SK-N-SH treated with all-trans-retinoic acid at 6 μM for 48 hours (cell line): ENCODE measurements around the gene PZP.

Source experiments
- ARNTL ChIP-seq: fragments of 450-650 bp; formaldehyde crosslinking; IDR thresholded peaks from 2 replicates; pipeline ENCODE4 v1.5.0; 2020; ENCODE audit warnings: low read depth, mild to moderate bottlenecking, moderate library complexity, borderline replicate concordance
- BACH2 ChIP-seq: fragments of 250-450 bp; sonication (Bioruptor Pico); IDR thresholded peaks from 2 replicates; pipeline ENCODE4 v1.9.0; 2021; ENCODE audit warnings: mild to moderate bottlenecking, borderline replicate concordance
- CSDC2 ChIP-seq: fragments of 250-450 bp; sonication (Bioruptor Pico); IDR thresholded peaks from 2 replicates; pipeline ENCODE4 v1.5.0; 2020; ENCODE audit warnings: mild to moderate bottlenecking, moderate library complexity
- GLIS3 ChIP-seq: fragments of 250-450 bp; sonication (Bioruptor Pico); IDR thresholded peaks from 2 replicates; pipeline ENCODE4 v1.5.0; 2020; ENCODE audit warnings: mild to moderate bottlenecking, moderate library complexity
- PPARA ChIP-seq: fragments of 250-450 bp; sonication (Bioruptor Pico); IDR thresholded peaks from 2 replicates; pipeline ENCODE4 v1.5.0; 2020; ENCODE audit warnings: mild to moderate bottlenecking, borderline replicate concordance
- RARB ChIP-seq: fragments of 250-450 bp; sonication (Bioruptor Pico); IDR thresholded peaks from 2 replicates; pipeline ENCODE4 v1.8.0; 2021; ENCODE audit warnings: mild to moderate bottlenecking, moderate library complexity
- SNAI2 ChIP-seq: fragments of 250-450 bp; sonication (Bioruptor Pico); IDR thresholded peaks from 2 replicates; pipeline ENCODE4 v1.5.0; 2020; ENCODE audit warnings: mild to moderate bottlenecking, moderate library complexity
- ZC3H10 ChIP-seq: fragments of 250-450 bp; sonication (Bioruptor Pico); IDR thresholded peaks from 2 replicates; pipeline ENCODE4 v1.5.1; 2021; ENCODE audit warnings: mild to moderate bottlenecking, moderate library complexity
- ZFP30 ChIP-seq: fragments of 450-650 bp; formaldehyde crosslinking; IDR thresholded peaks from 2 replicates; pipeline ENCODE4 v1.5.0; 2022; ENCODE audit warnings: mild to moderate bottlenecking, moderate library complexity
- ZNF565 ChIP-seq: fragments of 450-650 bp; formaldehyde crosslinking; conservative IDR thresholded peaks from 2 replicates; pipeline ENCODE4 v1.5.0; 2020; ENCODE audit warnings: low read depth, mild to moderate bottlenecking, moderate library complexity
- ZNF70 ChIP-seq: fragments of 450-650 bp; formaldehyde crosslinking; IDR thresholded peaks from 2 replicates; pipeline ENCODE4 v1.5.0; 2020; ENCODE audit warnings: mild to moderate bottlenecking, moderate library complexity
- TF ChIP-seq, protein P1 (sequence below): fragments of 250-450 bp; sonication (Bioruptor Pico); IDR thresholded peaks from 2 replicates; pipeline ENCODE4 v1.8.0; 2021; ENCODE audit warnings: low read depth, mild to moderate bottlenecking, moderate library complexity, borderline replicate concordance
- TF ChIP-seq, protein P2 (sequence below): fragments of 250-450 bp; sonication (Bioruptor Pico); IDR thresholded peaks from 2 replicates; pipeline ENCODE4 v1.5.1; 2020; ENCODE audit warnings: low read depth, mild to moderate bottlenecking, moderate library complexity
- TF ChIP-seq, protein P3 (sequence below): fragments of 250-450 bp; sonication (Bioruptor Pico); IDR thresholded peaks from 2 replicates; pipeline ENCODE4 v1.8.0; 2020; ENCODE audit warnings: mild to moderate bottlenecking, moderate library complexity, borderline replicate concordance

DNA sequence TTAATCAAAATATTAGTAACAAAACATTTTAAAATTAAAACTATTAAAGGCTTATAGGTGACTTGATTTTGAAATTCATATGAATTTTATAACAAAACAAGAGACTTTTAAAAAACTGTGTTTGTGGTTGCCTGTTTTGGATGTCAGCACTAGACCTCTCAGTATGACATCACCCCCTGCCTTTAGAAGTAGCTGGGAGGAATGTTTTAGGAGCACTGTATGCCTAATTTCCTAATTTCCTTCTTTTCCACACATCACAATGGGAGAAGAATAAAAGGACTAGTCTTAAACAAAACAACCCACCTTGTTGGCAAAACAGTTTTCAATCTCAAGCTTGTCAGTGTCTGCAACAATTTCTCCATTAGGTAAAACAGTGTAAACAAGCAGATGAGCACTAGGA is 48.1 kb upstream of the PZP start:
- TF ChIP-seq ZNF565 (no peak), PPARA (CRISPR knock-in tag) (no peak), GLIS3 (CRISPR knock-in tag) (no peak), BACH2 (CRISPR knock-in tag) (no peak), CSDC2 (CRISPR knock-in tag) (no peak), RARB (CRISPR knock-in tag) (no peak), SNAI2 (no peak), ZC3H10 (no peak), ZNF70 (CRISPR knock-in tag) (no peak), ARNTL (no peak), ZFP30 (no peak)
- TF ChIP-seq, protein P1, sequence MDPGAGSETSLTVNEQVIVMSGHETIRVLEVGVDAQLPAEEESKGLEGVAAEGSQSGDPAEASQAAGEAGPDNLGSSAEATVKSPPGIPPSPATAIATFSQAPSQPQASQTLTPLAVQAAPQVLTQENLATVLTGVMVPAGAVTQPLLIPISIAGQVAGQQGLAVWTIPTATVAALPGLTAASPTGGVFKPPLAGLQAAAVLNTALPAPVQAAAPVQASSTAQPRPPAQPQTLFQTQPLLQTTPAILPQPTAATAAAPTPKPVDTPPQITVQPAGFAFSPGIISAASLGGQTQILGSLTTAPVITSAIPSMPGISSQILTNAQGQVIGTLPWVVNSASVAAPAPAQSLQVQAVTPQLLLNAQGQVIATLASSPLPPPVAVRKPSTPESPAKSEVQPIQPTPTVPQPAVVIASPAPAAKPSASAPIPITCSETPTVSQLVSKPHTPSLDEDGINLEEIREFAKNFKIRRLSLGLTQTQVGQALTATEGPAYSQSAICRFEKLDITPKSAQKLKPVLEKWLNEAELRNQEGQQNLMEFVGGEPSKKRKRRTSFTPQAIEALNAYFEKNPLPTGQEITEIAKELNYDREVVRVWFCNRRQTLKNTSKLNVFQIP (CRISPR knock-in tag) = no peak
- TF ChIP-seq, protein P2, sequence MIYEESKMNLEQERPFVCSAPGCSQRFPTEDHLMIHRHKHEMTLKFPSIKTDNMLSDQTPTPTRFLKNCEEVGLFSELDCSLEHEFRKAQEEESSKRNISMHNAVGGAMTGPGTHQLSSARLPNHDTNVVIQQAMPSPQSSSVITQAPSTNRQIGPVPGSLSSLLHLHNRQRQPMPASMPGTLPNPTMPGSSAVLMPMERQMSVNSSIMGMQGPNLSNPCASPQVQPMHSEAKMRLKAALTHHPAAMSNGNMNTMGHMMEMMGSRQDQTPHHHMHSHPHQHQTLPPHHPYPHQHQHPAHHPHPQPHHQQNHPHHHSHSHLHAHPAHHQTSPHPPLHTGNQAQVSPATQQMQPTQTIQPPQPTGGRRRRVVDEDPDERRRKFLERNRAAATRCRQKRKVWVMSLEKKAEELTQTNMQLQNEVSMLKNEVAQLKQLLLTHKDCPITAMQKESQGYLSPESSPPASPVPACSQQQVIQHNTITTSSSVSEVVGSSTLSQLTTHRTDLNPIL (CRISPR knock-in tag) = no peak
- TF ChIP-seq, protein P3, sequence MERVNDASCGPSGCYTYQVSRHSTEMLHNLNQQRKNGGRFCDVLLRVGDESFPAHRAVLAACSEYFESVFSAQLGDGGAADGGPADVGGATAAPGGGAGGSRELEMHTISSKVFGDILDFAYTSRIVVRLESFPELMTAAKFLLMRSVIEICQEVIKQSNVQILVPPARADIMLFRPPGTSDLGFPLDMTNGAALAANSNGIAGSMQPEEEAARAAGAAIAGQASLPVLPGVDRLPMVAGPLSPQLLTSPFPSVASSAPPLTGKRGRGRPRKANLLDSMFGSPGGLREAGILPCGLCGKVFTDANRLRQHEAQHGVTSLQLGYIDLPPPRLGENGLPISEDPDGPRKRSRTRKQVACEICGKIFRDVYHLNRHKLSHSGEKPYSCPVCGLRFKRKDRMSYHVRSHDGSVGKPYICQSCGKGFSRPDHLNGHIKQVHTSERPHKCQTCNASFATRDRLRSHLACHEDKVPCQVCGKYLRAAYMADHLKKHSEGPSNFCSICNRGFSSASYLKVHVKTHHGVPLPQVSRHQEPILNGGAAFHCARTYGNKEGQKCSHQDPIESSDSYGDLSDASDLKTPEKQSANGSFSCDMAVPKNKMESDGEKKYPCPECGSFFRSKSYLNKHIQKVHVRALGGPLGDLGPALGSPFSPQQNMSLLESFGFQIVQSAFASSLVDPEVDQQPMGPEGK = no peak
